Mucosa of descending colon (tissue), 3 donors: Measurements from ENCODE around the gene MTMR4. TPM values are rescaled to one million over a fixed set of nuclear protein-coding genes. Genes with fewer than 3 reads are reported as not detected.

ENCODE experiments used
- ATAC-seq: fragments of 200-7000 bp; cut with Tn5 transposase; one replicate; pipeline ENCODE4 v1.9.1; 2020; ENCODE audit warnings: mild to moderate bottlenecking, moderate library complexity
- DNase-seq, 3 donors: peaks; one replicate each; pipeline ENCODE4 v3.0.0-alpha.2; 2020
- H3K36me3 ChIP-seq: fragments of 200-600 bp; one replicate; pipeline ENCODE4 v1.8.0; 2021; ENCODE audit warnings: low read depth, mild to moderate bottlenecking
- H3K4me1 ChIP-seq: fragments of 200-600 bp; one replicate; pipeline ENCODE4 v1.8.0; 2021; ENCODE audit warnings: low read depth, mild to moderate bottlenecking
- H3K4me3 ChIP-seq: fragments of 200-600 bp; one replicate; pipeline ENCODE4 v1.8.0; 2021; ENCODE audit warnings: mild to moderate bottlenecking
- H3K9me3 ChIP-seq: fragments of 200-600 bp; one replicate; pipeline ENCODE4 v1.8.0; 2021; ENCODE audit warnings: mild to moderate bottlenecking
- intact Hi-C, 2 donors: fragments of 100-400 bp; cut with DNase I in 1 of 2; cut with micrococcal nuclease in 1 of 2; formaldehyde crosslinking; loops; one replicate each; pipeline versions ENCODE4 v1.11.0 to v1.11.1; 2022; cut with DNase I, micrococcal nuclease
- total RNA-seq, 3 donors: library from RNA; stranded (reverse); fragmentation: NEBNext Ultra II Directional in 2 of 3; extraction: Animal tissue kit (Norgen Biotek cat#: 25700) in 2 of 3; gene quantifications; one replicate each; pipeline versions ENCODE4 v1.2.1 to v1.2.4, GENCODE V29; 2021 to 2023
- TF ChIP-seq, protein P1 (sequence below): fragments of 200-600 bp; IDR thresholded peaks from one replicate; pipeline ENCODE4 v1.8.0; 2022; ENCODE audit warnings: antibody characterized with exemption, mild to moderate bottlenecking
- donor health status: DM: no; HTN: no; CAD: no; lungs with moderate emphysema.
- donor health status: DM: no; HTN: no; CAD: no.
- donor health status: DM: no; HTN: yes; CAD: no.

The MTMR4 gene
- total RNA-seq, 3 donors from 2014 or later: 38.9 to 61.9 (median 47.3) TPM

DNA sequence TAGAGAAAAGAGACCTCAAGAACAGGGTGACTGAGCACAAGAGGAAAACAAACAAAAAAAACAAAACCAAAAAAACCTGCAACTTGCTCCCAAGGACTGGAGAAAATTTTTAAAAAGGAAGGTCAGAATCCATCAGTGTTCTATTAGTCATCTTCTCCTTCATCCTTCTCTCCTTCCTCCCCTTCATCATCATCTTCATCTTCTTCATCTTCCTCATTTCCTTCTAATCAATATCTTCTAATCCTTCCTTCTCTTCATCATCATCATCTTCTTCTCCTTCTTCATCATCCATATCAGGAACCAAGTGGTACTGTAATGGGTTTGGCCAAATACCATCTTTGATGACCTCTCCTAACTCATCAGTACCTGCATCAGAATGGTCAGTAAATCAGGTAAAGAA, 38.5 kb downstream of the MTMR4 start:
- H3K4me3 ChIP-seq: no peak overlapping the region
- H3K36me3 ChIP-seq: no peaks in the 10 kb centered on the region
- no peaks in the 10 kb centered on the region for H3K4me1 ChIP-seq
- ATAC-seq (no peak), DNase-seq (no peak)
- TF ChIP-seq, protein P1, sequence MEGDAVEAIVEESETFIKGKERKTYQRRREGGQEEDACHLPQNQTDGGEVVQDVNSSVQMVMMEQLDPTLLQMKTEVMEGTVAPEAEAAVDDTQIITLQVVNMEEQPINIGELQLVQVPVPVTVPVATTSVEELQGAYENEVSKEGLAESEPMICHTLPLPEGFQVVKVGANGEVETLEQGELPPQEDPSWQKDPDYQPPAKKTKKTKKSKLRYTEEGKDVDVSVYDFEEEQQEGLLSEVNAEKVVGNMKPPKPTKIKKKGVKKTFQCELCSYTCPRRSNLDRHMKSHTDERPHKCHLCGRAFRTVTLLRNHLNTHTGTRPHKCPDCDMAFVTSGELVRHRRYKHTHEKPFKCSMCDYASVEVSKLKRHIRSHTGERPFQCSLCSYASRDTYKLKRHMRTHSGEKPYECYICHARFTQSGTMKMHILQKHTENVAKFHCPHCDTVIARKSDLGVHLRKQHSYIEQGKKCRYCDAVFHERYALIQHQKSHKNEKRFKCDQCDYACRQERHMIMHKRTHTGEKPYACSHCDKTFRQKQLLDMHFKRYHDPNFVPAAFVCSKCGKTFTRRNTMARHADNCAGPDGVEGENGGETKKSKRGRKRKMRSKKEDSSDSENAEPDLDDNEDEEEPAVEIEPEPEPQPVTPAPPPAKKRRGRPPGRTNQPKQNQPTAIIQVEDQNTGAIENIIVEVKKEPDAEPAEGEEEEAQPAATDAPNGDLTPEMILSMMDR: no peak
- intact Hi-C loops: no loop called here
- no peaks in the 10 kb centered on the region for H3K9me3 ChIP-seq

DNA sequence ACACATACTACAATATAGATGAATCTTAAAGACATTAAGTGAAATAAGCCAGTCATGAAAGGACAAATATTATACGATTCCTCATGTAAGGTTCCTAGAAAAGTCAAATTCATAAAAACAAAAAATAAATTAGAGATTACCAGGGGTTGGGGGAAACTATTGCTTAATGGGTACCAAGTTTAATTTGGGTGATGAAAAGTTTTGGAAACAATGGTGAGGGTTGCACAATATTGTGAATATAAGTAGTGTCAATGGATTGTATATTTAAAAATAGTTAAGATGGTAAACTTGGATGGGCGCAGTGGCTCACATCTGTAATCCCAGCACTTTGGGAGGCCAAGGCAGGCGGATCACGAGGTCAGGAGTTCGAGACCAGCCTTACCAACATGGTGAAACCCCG, 44.1 kb downstream of the MTMR4 start:
- TF ChIP-seq, protein P1: no peak
- Histone ChIP-seq H3K4me1 (no peaks in the 10 kb centered on the region), H3K9me3 (no peaks in the 10 kb centered on the region), H3K36me3 (no peaks in the 10 kb centered on the region), H3K4me3 (no peak overlapping the region)
- DNase-seq (no peak), ATAC-seq (no peak)
- intact Hi-C loops: no loop called here

DNA sequence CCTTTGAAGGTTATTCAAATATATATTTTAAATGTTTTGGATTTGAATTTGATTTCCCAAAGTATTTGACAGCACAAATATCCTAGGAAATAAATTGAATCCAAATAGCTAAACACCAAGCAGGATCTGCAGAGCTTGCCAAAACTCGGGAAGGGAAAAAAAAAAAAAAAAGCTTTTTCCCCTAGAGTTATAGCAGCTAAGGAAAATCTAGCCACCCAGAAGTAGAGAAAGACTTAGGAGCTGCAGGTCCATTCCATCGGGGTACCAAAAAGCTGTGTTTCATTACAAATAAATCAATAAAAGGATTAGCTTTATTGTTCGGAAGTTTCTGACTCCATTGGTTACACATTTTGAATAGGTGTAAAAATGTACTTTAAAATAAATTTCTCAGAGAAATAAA, 45.5 kb downstream of the MTMR4 start:
- no peak for DNase-seq
- H3K4me1 ChIP-seq: no peaks in the 10 kb centered on the region
- no peak for ATAC-seq
- no peaks in the 10 kb centered on the region for H3K9me3 ChIP-seq
- H3K4me3 ChIP-seq: no peak overlapping the region
- intact Hi-C loops: no loop called here
- H3K36me3 ChIP-seq: no peaks in the 10 kb centered on the region
- TF ChIP-seq, protein P1: no peak

DNA sequence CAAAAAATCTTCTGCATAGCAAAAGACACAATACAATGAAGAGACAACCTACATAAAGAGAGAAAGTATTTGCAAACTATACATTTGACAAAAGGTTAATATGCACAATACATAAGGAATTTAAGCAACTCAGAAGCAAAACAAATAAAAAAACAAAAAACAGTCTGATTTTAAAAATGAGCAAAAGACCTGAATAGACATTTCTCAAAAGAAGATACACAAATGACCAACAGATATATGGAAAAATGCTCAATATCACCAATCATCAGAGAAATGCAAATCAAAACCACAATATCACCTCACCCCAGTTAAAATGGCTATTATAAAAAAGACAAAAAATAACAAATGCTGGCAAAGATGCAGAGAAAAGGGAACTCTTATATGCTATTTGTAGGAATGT, 58.9 kb downstream of the MTMR4 start:
- H3K4me1 ChIP-seq: no peaks in the 10 kb centered on the region
- no peak overlapping the region for H3K4me3 ChIP-seq
- intact Hi-C loops: no loop called here
- no peak for DNase-seq
- ATAC-seq: no peak
- TF ChIP-seq, protein P1: no peak
- H3K9me3 ChIP-seq: no peaks in the 10 kb centered on the region
- H3K36me3 ChIP-seq: no peaks in the 10 kb centered on the region

DNA sequence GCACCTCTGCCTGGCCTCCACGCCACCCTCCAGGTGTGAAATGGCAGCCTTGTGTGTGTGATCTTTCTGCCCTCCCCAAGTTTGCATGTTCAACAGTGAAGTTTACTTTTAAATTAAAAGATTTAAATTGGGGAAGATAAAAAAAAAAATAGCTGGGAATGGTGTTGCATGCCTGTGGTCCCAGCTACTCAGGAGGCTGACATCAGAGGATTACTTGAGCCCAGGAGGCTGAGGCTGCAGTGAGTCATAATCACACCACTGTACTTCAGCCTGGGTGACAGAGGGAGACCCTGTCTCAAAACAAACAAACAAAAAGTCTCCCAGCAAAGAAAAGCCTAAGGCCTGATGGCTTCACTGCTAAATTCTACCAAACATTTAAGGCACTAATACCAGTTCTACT, 61.7 kb downstream of the MTMR4 start:
- ATAC-seq (no peak), DNase-seq (no peak)
- H3K4me3 ChIP-seq: no peak overlapping the region
- H3K9me3 ChIP-seq: no peaks in the 10 kb centered on the region
- no peaks in the 10 kb centered on the region for H3K36me3 ChIP-seq
- intact Hi-C loops: no loop called here
- TF ChIP-seq, protein P1: no peak
- no peaks in the 10 kb centered on the region for H3K4me1 ChIP-seq
